Measurements from ENCODE around the gene CFAP91.
"Not testable (repeated sequence)": the region's sequence is repeated elsewhere in the genome, so short reads cannot be mapped to it uniquely, and the experiment has no call there.

Gene CFAP91

GRCh38 chr3:119678209-119678608, 24.6 kb upstream of the CFAP91 start:
- DNase-seq, result not testable (repeated sequence)

- DNase-seq, result no peak
These were observed 22.9 kb upstream of the CFAP91 start for GRCh38 chr3:119679874-119680273.

DNA sequence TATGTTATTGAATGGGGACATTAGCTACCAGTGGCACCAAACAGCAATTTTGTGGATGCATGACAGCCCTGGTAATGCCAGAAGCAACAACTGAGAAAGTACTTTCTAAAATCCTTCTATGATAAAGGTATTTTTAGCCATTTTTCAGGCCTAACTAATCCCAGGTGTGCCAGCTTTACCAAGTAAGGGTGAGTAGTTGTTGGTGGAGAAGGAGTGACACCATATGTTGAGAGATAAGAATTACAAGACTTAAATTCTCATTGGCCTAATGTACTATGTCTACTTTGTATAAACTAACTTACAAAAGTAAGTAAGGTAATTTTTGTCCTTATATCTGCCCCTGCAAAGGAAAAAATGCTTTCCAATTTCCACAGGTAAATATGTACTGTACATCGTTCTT, 21.5 kb upstream of the CFAP91 start:
- DNase-seq, result peak; percentile 62

- DNase-seq, result no peak
These were observed 19.4 kb upstream of the CFAP91 start for GRCh38 chr3:119683421-119683820.

DNA sequence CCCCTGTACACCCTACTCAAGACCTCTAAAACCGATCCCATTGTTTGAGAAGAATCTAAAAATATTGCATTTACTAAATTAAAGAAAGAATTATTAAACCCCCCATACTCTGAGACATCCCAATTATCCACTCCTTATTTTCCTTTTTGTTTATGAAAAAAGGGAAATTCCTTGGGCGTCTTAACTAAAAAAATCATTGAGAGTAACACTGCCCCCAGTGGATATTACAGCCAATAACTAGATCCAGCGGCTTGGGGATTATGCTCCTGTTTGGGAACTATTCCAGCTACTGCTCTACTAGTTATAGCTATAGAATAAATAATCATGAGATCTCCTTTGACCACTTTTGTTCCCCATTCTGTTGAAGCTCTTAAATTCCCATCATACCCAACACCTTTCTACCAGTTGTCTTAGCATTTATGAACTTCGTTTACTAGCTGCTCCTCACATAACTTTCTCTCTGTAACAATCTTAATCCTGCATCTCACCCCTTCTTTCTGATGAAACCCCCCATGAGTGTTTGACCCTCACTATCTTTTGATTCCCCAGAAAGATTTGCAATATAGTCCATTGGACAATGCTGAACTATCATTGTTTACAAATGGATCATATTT, 12.7 kb upstream of the CFAP91 start:
- peak; percentile 27 for DNase-seq

GRCh38 chr3:119695480-119695879, 7.3 kb upstream of the CFAP91 start:
- DNase-seq, result peak; percentile 12

- no peak for DNase-seq
These were observed 5.4 kb upstream of the CFAP91 start for GRCh38 chr3:119697394-119697793.

GRCh38 chr3:119700269-119700919, 2.4 kb upstream of the CFAP91 start:
- DNase-seq, result peak; percentile 16

- DNase-seq, result no peak
These were observed 1.7 kb upstream of the CFAP91 start for GRCh38 chr3:119700920-119701734.

DNA sequence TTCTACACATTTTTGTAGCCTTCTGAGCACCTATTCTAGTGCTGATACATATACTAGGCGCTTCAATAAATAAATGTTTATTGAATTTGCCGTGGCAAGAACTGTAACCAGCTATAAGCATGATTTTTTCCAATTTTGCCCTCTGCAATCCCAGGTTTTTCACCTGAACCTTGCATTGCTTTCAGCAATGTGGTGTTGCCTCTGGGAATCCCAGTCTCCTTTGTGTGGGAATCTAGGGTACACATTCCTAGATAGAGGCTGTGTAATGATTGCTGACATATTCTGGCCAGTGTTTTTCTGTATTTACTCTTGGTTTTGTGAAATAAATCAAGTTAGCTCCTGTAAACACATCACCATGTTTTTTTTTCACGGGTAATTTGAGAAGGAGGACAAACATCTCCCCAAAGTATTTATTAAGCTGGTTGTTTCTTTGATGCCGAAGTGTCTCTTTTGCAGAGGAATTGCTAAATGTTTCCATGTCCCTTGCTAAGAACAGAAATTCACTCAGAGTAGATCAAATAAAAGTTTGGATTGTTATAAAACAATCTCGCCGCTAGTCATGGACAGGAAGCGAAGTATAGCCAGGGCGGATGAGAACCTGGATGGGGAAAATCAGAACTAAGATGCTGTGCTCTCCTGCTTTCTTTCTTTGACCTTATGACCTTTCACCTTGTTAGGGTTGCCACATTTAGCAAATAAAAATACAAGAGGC, 1.2 kb downstream of the CFAP91 start:
- no peak for DNase-seq

DNA sequence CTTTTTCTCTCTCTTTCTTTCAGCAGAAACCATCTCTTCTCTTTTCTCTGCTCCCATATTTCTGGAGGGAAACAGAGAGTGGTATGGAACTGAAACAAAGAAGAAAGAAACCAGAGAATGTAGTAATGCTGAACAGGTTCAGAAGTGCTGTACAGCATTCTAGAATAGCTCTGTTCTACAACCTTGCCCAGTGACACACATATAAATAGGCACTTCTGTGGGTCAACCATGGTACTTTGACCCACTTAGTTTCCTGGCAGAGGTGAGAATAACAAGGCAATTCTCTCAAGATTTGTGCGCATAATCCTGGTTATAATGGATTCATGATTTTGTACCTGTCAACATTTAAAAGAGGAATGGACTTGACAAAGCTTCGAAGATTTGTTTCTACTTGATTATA, 12.3 kb downstream of the CFAP91 start:
- no peak for DNase-seq

DNA sequence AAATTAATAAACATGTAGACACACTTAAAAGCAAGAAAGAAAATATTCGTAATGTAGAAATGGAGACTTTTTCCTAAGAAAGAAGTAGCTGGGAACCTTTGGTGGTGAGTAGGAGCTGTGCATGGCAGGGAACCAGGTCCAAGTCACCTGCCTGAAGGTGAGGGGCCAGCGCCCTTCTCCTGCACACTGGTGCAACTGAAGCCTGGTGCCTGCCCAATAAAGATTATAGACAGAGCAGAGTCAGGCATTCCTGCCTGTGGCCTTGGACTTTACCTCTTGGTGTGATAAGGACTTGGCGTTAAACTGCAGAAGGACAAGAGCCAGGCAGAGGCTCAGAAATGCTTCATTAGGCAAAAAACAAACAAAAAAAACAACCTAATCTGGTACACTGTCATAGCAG, 14.2 kb downstream of the CFAP91 start:
- DNase-seq, result no peak

- no peak for DNase-seq
These were observed 14.7 kb downstream of the CFAP91 start for GRCh38 chr3:119717520-119717919.

DNA sequence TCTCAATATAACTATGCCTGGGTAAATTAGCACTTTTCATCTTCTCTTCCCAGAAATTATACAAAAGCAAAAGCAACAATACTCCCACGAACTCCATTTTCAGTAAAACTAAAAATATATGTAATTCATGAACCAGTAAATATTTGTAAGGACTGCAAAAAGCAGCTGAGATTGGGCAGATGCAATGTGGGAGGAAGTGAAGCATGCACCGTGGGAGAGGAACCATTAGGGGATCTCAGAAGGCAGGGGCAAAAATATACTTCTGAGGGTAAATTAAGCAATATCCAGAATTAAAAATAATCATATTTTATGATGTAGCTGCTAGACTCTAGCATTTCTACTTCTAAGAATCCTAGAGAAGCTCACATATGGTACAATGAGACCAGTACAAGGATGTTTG, 20.2 kb downstream of the CFAP91 start:
- DNase-seq, result no peak

DNA sequence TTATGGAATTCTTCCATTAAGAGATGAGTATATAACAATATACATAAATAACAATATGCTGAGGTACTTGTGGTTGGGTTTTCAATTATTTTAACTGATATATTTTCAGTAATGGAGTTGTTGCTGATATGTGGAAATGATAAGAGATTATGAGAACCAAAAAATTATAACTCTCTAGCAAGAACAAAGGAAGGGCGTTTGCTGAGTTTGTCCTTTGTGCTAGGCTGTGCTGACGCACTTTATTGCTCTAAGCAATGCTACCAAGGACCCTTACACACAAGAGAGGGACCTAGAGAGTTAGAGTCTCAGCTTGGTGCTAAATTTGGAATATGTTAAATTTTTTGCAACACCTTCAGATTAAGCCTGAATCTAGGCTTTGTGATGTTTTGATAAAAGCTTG, 24.1 kb downstream of the CFAP91 start:
- no peak for DNase-seq

GRCh38 chr3:119729996-119730395, 27.2 kb downstream of the CFAP91 start:
- no peak for DNase-seq

- peak; percentile 64 for DNase-seq
These were observed 28.9 kb downstream of the CFAP91 start for GRCh38 chr3:119731560-119732343.

GRCh38 chr3:119733812-119734211, 31.0 kb downstream of the CFAP91 start:
- DNase-seq, result no peak

- DNase-seq, result no peak
These were observed 35.9 kb downstream of the CFAP91 start for GRCh38 chr3:119738741-119739140.

GRCh38 chr3:119741657-119742590, 39.1 kb downstream of the CFAP91 start:
- DNase-seq, result no peak

- no peak for DNase-seq
These were observed 41.1 kb downstream of the CFAP91 start for GRCh38 chr3:119743921-119744320.
